GM11168 (cell line): ENCODE data around the gene C22orf31.

Experiments used
- in situ Hi-C: fragments of 300-500 bp; cut with MboI; formaldehyde crosslinking; loops from one replicate; pipeline ENCODE4 v1.12.0; 2022; ENCODE audit warnings: low sequenced_read_pairs; ENCODE audit not compliant: unreplicated experiment

Gene C22orf31

DNA sequence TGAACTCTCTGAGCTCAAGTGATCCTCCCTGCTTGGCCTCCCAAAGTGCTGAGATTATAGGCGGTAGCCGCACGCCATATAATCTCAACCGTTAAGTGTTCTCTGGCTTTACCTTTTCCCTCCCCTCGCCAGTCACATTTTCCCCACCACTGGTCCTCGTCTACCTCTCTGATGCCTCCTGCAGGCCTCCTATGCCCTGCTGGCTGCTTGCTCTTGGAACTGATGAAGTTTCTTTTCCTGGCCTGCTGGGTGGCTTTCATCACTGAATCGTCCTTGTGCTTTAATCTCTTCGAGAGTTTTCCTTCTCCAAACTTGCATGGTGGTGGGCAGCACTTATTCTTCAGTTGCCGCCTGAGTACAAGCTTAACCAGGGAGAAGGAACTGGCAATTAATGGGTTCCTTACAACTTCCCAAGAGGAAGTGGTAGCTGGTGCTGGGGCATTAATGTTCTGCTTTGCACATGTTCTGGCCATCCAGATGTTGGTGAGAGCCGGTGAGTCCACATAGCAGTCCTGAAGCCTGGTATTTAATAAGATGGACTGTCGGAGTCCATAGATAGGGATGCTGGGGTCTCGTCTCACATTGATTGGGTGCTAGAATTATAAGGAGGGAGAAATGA, 1.3 kb downstream of the C22orf31 start:
- in situ Hi-C loops: no loop called here

DNA sequence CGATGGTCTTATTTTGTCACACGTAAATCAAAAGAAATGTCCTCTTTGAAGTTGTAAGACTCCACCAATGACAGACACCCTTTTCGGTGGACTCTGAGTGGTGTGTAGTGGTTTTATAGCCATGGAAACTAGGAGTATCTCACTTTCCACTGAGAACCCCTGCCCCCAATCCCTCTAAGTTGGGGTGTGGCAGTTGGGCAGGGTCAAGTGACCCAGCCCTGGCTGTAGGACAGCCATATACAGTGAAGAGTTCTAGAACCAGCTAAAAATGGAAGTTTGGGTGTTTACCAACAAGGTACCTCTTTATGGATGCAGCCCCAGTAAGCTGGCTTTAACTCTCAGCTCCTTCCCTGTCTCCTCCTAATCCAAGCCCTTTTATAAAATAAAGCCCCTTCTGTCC, 5.2 kb downstream of the C22orf31 start:
- in situ Hi-C loops: no loop called here

DNA sequence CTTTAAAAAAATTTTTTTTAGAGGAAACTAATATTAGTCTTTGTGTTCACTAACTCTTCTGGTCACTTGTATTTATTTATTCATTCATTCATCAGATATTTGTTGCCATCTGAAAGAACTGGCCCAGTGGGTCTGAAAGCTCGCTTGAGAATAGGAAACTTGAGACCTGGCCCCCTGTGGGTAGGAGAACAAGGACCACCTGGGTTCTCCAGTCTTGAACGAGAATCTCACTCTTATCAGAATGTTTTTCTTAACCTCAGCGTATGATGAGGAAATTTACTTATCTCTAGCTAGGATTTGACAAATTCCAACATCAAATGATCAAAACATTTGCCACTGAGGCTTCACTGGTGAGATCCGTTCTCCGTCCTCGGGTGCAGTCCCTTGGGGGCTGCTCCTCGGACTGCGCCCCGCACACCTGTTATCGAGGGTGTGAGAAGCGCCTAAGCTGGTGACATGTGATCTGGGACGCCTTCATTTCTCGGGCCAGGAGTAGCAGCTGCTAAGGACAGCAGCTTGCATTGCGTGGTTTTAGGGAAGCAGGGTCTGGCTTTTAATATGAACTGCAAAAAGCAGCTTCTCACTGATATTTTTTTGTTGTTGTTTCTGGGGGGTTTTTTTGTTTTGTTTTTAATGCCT, 6.3 kb downstream of the C22orf31 start:
- in situ Hi-C loops: no loop called here

DNA sequence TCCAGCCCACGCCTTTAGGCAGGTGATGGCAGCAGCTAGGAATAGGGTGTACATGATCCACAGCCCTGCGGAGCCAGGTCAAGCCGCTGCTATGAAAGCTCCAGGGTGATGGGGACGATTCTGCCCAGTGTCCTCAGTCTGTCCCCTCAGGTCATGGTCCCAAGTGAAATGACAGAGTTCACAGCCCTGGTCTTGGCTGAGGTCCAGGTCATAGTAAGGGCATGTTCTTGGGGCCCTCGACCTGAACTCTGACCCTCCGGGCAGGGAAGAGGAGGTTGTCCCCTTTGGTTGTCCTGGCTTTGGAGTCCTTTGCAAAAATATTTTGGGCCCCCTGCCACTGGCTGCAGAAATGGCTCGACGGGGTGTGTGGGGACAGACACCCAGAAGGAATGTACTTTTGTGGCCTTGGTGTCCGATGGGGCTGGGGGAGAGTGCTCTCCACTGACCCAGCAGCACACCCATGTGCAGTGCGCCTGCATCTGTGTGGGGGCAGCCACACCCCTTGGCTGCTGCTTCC, 7.3 kb downstream of the C22orf31 start:
- in situ Hi-C loops: no loop called here

DNA sequence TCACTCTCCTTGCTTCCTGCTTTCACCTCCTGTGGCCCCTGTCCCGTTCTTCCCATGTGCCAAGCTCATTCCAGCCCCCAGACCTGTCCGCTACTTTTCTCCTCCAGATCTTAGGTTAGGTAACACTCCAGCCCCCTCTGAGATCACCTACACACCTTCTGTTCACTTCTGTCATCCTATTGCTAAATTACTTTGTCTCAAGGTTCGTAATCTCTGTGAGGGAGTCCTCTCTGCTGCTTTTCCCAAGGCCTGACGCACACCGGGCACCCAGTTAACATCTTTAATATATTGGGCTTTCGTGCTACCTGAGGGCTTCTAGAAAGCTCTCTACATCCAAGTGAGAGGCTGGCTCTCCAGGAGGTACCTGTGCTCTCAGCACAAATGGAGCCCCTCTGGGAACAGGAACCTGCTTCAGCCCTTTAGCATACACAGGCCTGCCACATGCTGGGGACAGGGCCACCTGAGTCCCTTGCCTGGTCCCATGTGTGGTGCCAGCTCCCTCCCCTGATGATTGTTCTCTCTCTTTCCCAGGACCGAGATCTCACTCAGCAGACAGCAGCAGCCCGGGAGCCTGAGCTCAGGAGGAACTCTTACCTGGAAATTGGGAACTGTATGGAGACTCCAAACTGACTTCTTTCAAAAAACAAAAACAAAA, 8.5 kb downstream of the C22orf31 start:
- in situ Hi-C loops: no loop called here

DNA sequence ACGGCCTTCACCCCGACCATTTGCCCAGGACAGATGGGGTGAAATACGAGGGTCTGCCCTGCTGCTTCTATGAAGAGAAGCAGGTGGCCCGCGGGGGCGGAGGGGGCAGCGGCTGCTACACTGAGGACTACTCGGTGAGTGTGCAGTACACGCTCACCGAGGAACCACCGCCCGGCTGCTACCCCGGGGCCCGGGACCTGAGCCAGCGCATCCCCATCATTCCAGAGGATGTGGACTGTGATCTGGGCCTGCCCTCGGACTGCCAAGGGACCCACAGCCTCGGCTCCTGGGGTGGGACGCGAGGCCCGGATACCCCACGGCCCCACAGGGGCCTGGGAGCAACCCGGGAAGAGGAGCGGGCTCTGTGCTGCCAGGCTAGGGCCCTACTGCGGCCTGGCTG, 11.2 kb downstream of the C22orf31 start:
- in situ Hi-C loops: no loop called here

DNA sequence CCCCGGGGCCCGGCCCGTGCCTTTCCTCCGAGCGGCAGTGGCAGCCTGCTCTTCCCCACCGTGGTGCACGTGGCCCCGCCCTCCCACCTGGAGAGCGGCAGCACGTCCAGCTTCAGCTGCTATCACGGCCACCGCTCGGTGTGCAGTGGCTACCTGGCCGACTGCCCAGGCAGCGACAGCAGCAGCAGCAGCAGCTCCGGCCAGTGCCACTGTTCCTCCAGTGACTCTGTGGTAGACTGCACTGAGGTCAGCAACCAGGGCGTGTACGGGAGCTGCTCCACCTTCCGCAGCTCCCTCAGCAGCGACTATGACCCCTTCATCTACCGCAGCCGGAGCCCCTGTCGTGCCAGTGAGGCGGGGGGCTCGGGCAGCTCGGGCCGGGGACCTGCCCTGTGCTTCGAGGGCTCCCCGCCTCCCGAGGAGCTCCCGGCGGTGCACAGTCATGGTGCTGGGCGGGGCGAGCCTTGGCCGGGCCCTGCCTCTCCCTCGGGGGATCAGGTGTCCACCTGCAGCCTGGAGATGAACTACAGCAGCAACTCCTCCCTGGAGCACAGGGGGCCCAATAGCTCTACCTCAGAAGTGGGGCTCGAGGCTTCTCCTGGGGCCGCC, 11.9 kb downstream of the C22orf31 start:
- in situ Hi-C loops: no loop called here

DNA sequence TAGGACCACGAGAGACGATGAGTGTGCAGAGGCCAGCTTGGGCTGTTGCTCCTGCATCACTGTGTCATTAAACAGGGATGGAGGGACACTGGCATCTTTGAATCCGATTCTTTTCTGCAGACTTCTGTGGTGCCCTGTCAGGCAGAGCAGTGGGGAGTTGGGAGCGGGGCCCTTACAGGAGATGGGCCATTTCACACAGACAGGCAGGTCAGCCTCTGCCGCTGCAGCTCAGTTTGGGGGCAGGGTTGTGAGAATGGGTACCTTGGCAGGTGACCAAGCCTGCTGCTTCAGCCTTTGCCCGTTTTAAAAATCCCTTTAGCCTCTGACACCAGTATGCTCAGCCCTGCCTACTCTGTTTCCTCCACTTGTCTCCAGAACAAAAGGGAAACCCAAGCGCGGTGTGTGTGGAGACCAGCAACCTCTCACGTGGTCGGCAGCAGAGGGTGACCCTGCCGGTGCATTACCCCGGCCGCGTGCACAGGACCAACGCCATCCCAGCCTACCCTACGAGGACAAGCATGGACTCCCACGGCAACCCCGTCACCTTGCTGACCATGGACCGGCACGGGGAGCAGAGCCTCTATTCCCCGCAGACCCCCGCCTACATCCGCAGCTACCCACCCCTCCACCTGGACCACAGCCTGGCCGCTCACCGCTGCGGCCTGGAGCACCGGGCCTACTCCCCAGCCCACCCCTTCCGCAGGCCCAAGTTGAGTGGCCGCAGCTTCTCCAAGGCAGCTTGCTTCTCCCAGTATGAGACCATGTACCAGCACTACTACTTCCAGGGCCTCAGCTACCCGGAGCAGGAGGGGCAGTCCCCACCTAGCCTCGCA, 12.6 kb downstream of the C22orf31 start:
- in situ Hi-C loops: no loop called here

DNA sequence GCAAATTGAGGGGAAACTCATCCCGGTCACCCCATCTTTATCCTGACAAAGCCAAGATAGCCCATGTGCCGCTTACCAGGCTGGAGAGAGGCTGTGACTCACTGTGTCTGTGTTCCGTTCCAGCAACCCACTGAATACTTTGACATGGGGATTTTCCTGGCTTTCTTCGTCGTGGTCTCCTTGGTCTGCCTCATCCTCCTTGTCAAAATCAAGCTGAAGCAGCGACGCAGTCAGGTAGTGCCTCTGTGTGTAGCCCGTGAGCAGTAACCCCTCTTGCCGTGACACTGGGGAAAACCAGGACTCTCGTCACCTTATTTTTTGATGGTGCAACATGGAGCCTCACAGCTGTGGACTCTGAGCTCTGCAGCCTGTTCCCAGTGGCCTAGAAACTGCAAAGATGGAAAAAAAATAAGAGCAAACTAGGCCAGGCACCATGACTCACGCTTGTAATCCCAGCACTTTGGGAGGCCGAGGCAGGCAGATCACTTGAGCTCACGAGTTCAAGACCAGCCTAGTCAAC, 16.9 kb downstream of the C22orf31 start:
- in situ Hi-C loops: no loop called here

DNA sequence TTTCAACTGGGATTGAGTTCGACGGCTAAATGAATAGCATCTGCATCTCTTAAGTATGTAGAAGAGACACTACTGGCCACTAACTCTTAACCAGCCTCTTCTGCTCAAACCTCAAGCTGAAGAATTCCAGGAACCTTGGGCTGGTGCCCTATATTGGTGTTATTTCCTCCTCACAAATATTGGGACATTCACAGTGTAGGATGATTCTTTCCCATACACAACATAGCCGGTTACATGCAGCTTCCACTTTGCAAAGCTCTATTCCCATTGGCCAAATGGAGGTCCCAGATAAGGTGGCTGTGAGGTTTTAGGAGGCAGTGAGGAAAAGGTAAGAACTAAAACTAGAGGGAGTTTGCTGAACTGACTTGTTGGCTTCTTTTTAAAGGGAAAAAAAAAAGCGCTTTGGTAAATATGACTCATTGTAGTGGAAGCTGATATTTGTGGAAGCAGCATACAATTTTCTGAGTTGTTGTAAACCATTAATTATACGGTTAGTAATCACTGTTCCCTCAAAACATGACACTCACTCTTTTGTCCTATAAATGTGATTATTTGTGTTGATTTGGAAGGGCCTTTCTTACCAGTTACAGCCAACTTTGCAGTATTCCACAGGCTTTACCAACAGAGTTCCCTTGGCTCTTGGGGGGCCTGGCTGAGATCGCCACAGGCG, 17.6 kb downstream of the C22orf31 start:
- in situ Hi-C loops: no loop called here

DNA sequence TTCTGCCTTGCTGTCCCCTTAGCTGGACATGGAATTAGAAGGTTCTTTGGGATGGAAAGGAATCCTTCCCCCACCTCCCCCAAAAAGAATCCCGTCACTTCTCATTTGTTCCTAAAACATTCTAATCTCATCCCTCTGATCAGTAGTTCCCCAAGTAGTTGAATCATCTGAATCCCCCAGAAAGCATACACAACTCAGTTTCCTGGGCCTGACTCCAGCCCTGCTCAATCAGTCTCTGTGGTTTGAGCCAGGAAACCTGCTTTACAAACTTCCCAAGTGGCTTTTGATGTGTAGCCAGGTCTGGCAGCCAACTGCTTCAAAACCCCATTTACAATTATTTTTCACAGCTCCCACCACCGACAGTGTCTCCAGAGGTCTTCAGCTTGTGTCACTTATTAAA, 20.2 kb downstream of the C22orf31 start:
- in situ Hi-C loops: no loop called here

DNA sequence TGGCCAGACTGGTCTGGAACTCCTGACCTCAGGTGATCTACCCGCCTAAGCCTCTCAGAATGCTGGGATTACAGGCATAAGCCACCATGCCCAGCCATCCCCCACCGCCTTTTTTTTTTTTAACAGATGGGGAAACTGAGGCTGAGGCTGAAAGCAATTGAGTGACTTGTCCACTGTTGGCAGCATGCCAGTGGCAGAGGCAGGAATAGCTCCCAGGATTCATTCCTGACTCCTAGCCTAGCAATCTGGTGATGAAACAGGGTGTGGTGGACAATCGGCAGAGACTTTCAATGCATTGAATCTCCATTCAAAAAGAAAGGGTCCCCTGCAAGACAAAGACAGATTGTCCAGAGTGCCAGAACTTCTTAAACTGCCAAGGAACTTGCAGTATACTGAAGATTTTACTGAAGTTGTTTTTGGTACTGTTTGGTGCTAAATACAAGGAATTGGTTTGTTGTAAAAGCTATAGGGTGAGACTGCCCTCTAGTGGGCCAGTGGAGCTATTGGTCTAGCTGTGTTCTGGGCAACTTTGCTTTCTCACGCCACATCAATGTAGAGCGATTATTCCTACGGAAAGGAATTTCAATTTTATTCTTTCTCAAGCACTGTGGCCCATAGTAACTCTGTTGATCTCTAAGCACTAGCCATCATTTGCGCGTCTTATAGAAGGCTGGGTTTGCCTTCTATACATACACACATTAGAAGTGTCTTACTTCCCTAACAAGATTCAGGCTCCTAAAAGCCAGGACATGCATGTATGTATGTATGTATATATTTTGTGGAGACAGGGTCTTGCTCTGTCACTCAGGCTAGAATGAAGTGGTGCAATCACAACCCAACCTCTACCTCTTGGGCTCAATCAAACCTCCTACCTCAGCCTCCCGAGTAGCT, 21.0 kb downstream of the C22orf31 start:
- in situ Hi-C loops: no loop called here

DNA sequence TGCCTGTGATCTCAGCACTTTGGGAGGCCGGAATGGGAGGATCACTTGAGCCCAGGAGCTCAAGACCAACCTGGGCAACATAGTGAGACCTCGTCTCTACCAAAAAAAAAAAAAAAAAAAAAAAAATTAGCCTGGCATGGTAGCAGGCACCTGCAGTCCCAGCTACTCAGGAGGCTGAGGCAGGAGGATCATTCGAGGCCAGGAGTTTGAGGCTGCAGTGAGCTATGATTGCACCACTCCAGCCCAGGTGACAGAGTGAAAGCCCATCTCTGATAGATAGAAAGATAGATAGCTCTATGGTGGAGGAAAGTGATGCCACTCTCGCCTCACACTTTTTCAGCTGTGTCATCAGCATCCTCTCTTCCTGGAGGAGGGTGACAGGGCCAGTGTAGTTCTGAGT, 21.9 kb downstream of the C22orf31 start:
- in situ Hi-C loops: loop anchor here (5.0 to 10.0 kb wide), 2 partner anchors 187 to 425 kb away; no protein-coding TSS in a partner anchor

DNA sequence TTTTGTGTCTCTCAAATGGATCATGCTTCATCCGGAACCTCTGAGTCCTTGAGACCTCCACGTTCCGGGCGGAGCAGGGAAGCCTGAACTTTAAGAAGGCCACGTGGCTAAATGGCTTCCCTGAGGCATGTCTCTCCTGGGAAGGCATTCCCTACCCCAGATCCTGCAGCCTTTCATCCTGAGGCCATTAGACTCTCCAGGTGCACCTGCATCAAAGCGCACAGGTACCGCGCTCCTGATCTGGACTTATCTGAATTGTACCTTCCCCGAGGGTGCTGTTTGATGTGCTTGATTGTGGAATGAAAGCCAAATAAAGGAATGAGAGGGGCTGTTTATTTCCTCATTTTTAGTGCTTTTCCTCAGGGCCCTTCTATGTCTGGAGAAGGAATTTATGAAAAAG, 22.5 kb downstream of the C22orf31 start:
- in situ Hi-C loops: loop anchor here (5.0 to 10.0 kb wide), 2 partner anchors 187 to 424 kb away; no protein-coding TSS in a partner anchor

DNA sequence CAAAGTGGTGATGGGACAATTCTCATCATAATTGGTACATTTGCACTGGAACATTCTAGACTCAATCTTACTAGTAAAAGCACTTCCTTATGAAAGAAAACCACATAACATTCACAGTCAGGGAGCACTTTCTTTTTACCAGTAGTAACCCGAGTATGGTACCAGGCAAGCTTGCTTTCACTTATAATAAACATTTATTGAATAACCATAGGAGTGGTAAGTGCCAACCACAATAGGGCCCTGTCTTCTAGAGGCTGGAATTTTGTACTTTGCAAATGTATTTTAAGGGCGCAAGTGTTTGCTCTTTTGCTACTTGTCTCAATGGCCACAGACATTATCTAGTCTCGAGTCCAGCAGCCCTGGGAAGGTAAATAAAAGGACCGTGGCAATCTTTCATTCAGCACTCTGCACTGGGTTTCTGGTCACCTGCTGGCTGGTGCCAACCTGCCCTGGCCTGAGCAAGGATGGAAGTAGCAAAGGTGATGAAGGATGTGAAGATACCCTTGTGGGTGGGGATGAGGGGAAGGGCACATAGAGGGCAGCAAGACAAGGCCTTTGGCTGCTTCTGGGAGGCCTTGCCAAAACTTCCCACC, 24.2 kb downstream of the C22orf31 start:
- in situ Hi-C loops: loop anchor here (5.0 to 10.0 kb wide), 2 partner anchors 185 to 423 kb away; no protein-coding TSS in a partner anchor

DNA sequence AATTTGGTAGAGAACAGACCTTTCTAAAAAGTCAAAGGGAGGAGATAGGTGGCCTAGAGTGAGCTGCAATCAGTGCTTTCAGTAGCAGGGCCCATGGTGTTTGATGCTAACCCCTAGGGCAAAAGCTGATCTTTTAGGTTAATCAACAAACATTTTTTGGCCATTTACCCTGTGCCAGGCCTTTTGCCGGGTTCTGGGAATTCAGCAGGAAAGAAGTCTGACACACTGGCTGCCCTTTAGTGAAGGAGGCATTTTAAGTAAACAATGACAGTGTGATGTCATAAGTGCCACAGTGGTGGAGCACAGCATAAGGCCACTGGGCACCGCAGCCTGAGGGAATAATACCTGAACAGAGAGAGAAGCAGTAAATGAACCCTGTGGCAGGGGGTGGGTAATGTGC, 29.0 kb downstream of the C22orf31 start:
- in situ Hi-C loops: loop anchor here (10.0 kb wide), 1 partner anchor 418 kb away; no protein-coding TSS in a partner anchor

DNA sequence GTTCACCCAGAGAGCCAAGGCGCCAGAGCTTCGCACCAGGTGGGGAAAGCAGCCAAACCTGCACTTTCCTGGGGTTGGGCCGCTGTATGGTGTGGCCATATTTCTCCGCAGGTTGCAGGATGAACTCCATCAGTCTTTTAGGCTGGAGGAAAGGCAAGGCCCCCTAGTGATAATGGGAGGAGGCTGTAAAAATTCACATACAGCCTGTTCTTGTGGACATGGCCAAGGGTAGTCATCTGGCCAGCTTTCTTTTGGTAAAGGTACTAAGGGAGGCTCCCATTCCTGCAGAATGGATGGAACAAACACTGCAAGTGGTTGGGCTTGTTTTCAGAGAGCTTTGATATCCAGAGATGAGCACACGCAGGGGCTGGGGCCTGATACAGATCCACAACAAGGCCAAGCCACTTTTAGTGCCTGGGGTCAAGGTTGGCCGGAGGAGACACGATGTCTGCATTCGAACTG, 29.6 kb downstream of the C22orf31 start:
- in situ Hi-C loops: loop anchor here (10.0 kb wide), 1 partner anchor 417 kb away; no protein-coding TSS in a partner anchor
